GM23338 (cell line): ENCODE data around the gene MED27.

ENCODE experiments used
- POLR2AphosphoS5 ChIP-seq: IDR thresholded peaks from 2 replicates; pipeline ENCODE4 v1.6.1; 2016; ENCODE audit warnings: antibody characterized with exemption, low read depth
- TF ChIP-seq, protein P1 (sequence below), 2 experiments: fragments of 200-600 bp in 1 of 2; sonication (generic) in 1 of 2; conservative IDR thresholded peaks; 2 replicates each; pipeline versions ENCODE4 v1.5.1 to v1.6.1; 2016 to 2017; ENCODE audit warnings: antibody characterized with exemption in 2 of 2, low read depth in 2 of 2, mild to moderate bottlenecking in 2 of 2, moderate library complexity in 1 of 2

GRCh38 chr9:131905144-131905543 lies 174.5 kb downstream of the MED27 start:
- TF ChIP-seq, protein P1, sequence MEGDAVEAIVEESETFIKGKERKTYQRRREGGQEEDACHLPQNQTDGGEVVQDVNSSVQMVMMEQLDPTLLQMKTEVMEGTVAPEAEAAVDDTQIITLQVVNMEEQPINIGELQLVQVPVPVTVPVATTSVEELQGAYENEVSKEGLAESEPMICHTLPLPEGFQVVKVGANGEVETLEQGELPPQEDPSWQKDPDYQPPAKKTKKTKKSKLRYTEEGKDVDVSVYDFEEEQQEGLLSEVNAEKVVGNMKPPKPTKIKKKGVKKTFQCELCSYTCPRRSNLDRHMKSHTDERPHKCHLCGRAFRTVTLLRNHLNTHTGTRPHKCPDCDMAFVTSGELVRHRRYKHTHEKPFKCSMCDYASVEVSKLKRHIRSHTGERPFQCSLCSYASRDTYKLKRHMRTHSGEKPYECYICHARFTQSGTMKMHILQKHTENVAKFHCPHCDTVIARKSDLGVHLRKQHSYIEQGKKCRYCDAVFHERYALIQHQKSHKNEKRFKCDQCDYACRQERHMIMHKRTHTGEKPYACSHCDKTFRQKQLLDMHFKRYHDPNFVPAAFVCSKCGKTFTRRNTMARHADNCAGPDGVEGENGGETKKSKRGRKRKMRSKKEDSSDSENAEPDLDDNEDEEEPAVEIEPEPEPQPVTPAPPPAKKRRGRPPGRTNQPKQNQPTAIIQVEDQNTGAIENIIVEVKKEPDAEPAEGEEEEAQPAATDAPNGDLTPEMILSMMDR (conservative IDR thresholded peaks at IDR 0.05; ENCODE audit: low read depth in 2 of 2) = no peak
- no peak for TF ChIP-seq POLR2AphosphoS5
